ENCODE results near the gene SH3RF3.

SH3RF3 gene

DNA sequence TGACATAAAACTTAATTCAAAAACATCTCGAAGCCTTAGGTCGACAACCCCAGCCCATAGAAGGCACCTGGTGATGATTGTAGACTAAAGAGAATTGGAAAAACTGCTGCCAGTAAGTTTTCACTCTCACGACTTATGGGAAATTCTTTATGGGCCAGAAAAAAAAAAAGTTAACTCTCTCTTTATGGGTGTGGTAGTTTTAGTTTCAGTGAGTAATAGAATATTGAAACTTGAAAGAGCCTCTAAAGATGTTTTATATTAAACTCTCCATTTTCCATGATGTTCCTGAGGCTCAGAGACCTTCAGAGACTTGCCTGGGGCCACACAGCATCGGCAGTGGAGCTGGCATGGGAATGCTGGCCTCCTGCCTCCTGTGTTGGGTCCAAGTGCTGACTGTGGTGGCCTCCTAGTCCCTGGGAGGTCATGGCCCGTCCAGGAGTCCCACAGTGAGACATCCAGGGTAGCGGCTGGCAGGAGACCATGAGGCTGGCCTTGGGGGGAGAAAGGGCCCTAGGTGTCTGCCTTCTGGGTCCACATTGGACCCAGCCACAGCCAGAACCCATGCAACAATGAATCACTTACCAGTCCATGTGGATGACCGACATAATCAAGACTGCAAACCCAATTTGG is 325.9 kb downstream of the SH3RF3 start:
- DNase-seq (ENCODE audit: low read depth), result no peak

DNA sequence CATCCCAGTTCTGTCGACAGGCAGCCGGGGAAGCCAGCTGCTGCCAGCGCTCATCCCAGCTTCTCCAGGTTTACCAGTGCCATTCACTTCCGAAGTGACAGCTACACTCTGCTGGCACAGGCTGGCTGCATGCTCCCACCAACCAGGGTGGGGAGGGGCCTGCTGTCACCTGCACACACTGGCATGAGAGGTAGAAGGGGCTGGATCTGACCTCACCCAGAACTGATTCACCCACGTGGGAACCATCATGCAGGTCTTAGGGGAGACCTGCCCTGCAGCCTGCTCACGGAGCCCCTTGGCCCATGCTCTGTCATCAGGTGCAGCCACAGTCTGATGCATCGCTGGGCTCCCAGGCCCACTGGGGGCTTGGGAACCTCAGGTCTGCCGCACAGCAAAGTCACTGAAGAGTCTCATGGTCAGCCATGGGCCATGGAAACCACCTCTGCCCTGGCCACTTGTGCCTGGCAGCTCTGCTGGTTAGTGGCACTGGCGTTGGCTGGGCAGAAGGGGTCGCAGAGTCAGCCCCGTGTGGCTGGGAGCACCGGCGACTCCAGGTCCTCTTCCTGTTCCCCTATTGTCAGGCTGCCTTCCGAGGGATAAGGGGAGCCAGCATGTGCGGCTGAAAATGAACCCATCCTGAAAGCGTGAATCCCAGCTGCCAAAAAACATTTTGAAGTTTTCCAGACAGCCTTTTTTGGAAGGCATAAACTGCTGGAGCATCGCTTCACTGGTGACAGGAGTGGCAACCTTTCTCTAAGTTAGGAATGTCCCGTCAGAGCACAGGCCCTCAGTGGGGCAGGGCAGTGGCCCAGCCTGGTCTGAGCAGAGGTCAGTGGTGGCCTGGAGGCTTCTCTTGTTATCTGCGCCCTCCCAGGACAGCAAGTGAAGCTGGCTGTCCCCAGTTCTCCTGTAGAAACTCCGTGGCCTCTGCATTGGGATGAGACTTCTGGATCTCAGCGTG is 327.0 kb downstream of the SH3RF3 start:
- no peak for DNase-seq (ENCODE audit: low read depth)

GRCh38 chr2:109456776-109457175 is 327.8 kb downstream of the SH3RF3 start:
- DNase-seq (ENCODE audit: low read depth), result no peak

DNA sequence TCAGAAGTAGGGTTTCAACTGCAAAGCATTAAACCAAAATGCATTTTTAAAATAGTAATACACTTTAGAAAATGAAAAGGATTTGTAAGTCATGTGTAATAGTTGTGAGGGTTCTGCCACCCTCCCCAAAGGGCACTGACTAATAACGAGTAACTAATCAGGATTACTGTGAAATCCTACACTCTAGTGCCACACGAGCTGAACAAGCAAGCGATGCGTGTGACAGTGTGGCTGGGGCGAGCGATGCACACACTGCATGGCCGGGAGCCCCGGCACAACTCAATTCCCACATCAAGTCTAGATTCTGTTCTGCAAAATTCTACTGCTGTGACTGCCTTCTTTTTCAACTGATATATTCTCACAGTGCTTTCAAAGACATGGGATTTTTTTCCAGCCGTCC is 328.4 kb downstream of the SH3RF3 start:
- DNase-seq (ENCODE audit: low read depth), result no peak

DNA sequence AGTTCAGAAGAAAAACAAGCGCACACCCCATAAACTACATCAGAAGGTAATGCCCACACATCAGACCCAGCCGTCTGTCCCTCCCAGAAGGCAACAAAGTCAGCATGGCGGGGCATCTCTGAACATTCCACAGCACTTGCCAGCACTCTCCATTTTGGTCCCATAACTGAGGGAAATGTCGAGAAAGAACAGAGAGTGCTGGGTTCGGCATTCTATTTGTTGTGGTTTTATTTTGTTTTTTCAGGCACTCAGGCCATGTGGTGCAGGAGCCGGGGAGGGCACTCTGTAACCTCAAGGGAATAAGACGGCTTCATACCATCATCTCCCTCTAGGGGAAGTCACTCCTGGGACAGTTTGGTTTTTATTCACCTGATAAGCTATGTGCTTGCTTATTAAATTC is 328.8 kb downstream of the SH3RF3 start:
- no peak for DNase-seq (ENCODE audit: low read depth)

- DNase-seq (ENCODE audit: low read depth), result no peak
Observed at GRCh38 chr2:109458512-109458911, 329.5 kb downstream of the SH3RF3 start.

DNA sequence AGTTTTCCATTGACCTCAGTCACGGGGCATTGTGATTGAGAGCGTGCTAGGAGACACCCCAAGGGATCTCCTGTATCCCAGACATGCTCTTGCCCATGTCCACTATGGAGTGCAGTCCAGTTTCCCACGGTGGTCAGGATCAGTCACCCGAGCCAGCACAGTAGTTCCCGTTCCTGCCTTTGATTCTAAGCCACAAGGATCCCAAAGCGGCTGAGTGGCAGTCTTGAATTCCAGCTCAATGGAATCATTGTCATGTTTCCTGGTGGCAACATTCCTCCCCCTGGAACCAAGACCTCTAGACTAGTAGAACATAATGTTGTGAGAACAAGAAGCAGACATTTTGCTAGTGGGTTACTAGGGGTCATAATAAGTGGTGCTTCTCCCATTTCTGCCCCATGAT is 330.5 kb downstream of the SH3RF3 start:
- DNase-seq (ENCODE audit: low read depth), result no peak

DNA sequence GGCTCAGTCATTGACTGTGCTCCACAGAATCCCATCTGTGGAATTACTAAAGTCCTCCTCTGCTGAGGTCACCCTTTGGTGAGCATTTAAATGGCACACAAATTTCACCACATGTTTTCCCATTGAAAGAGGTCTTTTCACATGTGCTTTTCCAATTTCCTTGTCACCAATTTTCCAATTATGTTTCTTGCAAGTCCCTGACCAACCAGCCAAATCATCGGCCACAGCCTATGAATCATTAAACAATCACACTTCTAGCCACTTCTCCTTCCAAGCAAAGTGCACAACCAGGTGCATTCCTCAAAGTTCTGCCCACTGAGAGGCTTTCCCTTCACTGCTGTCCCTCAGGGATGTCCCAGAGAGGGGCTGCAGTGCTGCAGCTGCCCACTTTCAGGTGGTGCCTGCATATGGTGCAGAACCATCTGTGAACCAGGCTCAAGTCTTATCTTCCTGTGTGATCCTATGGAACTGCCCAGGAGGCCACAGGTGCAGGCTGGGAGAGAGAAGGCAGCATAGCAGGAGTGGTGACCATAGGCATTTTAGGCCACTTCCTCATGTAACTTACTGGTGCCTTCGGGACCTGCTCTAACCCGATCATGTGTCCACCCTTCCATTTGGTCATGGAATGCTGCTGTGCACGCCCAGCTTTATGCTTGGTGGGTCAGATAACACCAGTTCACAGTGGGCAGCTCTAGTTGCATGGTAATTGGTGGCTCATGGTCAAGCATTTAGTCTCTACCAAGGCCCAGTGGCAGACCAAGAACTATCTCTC is 331.7 kb downstream of the SH3RF3 start:
- no peak for DNase-seq (ENCODE audit: low read depth)

DNA sequence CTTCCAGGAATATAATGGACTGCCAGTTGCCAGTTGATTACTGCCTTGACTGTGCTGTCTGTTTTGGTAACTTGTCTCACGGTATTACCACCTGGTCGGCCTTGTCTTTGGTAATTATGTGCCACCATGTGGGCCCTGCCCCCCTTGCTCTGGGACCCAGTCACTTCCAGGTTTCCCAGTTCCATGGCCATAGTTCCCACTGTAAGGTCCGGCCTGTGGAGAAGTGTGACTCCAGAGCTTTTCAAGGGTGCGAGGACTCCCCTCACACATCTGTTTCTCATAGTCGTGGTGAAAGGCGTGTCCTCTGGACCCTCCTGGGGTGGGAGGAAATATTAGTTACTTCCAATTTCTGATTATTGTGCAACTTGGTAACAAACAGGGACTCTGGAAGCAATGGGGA is 334.2 kb downstream of the SH3RF3 start:
- no peak for DNase-seq (ENCODE audit: low read depth)

DNA sequence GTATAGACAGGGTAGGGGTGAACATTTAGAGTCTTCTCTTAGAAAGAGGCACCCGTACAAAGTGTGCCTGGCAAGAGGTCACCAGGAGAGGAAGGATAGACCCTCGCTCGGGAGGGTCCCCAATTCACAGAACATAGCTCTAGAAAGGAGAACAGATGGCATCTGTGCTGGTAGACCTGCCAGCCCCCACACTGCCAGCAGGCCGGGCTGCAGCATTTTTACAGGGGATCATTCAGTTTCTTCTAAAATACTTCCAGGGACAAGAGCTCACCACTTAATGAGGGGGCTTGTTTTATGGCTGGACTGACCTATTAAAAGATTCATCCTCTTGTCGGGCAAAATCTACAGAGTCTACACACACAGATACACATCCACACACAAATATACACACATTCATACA is 334.9 kb downstream of the SH3RF3 start:
- DNase-seq (ENCODE audit: low read depth), result no peak

- no peak for DNase-seq (ENCODE audit: low read depth)
Observed at GRCh38 chr2:109466674-109467575, 337.9 kb downstream of the SH3RF3 start.

DNA sequence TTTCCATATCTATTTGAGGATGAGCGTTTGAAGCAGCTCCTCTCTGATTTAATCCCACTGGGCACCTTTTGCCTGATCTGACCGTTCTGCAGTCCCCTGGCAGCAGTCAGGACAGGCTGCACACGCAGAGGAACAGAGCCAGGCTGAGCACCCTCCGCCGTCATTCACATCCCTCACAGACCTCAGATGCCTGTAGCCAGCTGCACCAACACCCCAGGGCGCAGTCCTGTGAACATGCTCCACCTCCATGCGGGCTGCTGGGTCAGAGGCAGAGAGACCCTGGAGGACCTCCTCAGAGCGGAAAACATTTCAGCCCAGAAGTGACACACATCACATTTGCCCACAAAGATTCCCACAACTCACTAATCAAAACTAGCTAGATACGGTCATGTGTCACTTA is 338.7 kb downstream of the SH3RF3 start:
- DNase-seq (ENCODE audit: low read depth), result no peak

DNA sequence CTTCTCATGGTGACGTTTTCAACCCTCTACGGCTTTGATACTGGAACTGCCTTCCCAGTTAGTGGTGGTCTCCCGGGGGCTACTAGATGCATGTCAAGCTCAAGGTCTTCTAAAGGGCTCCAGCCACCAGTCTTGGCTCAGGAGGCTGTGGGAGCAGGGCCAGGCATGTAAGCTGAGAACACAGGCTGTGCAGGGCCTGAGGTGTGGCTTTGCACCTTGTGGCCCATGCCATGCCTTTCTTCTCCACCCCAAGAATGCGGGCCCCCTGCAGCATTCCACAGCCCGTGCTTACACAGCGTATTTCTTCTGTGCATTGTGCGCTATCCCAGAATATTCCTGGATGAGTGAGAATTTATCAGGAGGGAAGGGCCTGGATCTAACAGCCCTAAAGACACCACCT is 339.9 kb downstream of the SH3RF3 start:
- DNase-seq (ENCODE audit: low read depth), result no peak

DNA sequence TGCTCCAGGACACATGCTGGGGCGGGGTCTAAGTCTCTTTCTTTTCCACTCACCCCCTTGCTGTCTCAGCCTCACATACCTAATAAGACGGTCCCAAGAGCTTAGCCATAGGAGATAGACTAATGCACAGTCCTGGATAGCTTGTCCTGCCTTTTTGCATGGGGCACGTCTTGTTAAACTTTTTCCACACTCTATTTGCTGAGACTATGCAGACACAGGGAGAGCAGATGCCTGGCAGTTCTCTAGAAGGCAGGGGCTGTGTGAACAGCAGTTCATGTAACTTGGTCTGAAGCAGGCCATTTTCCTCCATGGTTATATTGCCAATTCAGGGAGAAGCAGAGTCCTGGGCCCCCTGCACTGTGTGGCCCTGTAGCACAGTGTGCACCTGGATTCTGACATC is 342.7 kb downstream of the SH3RF3 start:
- DNase-seq (ENCODE audit: low read depth), result no peak

DNA sequence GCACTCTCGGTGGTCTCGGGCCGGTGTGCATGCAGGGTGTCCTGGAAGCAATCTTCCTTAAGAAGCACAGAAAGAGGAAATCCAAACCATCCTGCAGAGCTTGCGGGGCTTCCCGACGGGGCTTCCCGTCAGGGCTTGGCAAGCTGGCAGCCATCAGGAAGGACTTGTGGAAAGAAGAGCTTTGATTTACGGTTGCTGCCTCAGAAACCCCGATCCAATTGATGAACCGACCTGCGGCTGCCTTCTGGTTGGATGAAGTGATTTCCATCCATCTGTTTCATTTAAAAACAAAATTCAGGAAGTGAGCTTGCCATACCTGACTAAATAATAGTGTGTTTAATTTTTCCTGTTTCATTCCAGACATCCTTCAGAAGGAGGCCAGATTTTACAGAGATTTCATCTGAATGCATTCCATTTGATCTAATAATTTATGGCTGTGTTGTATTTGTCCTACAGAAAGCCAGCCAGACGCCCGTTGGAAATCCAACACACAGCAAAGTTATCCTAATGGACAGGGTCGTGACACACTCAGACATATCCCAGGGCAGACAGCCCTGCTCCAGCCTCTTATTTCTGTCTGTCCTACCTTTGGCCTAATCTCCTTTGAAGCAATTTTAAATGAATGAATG is 343.4 kb downstream of the SH3RF3 start:
- DNase-seq (ENCODE audit: low read depth), result no peak

DNA sequence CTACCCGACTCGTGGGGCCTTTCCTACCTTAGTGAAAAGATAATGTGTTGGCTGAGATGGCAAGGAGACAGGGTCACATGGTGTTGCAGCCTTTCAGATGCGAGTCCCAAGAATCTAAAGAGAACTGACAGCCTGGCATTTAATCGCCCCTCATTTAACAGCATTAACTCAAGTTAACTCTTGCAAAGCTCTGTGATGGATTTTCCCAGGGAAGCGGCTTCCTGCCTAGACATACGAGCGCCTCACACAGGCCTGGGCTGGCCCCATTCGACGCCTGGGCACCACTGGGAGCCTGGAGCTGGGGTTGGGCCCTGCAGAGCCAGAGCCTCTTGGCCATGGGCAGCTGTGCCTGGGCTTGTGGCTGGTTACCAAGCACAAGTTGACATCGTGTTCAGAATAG is 344.0 kb downstream of the SH3RF3 start:
- no peak for DNase-seq (ENCODE audit: low read depth)

DNA sequence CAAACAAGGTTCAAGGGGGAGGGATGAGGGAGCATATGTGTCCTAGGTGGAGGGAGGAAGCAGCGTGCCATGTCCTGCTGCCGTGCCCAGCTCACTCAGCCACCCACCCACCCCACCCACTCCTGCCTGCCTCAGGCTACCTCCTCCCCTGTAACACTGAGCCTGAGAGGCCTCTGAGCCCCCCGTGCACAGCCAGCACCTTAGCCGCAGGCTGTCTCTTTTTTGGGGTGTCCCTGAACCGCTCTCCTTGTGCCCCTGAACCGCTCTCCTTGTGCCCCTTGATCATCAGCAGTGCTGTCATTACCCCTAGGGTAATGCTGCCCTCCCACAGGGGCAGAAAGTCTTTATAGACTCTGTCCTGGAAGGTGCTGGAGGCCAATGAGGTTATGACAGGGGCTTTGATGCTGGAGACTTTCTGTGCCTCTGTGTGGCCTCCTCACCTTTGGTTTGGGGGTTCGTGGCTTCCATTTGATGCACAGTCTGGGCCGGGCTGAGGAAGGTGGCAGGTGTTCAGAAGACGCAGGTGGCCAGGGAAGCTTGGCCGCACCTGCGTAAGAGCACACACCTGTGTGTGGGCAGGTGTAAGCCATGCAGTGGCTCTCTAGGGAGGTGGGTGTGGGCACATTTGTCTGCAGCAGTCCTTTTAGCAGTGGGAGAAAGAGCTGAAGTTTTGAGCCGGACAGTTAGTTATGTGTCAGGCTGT is 344.8 kb downstream of the SH3RF3 start:
- DNase-seq (ENCODE audit: low read depth), result no peak

DNA sequence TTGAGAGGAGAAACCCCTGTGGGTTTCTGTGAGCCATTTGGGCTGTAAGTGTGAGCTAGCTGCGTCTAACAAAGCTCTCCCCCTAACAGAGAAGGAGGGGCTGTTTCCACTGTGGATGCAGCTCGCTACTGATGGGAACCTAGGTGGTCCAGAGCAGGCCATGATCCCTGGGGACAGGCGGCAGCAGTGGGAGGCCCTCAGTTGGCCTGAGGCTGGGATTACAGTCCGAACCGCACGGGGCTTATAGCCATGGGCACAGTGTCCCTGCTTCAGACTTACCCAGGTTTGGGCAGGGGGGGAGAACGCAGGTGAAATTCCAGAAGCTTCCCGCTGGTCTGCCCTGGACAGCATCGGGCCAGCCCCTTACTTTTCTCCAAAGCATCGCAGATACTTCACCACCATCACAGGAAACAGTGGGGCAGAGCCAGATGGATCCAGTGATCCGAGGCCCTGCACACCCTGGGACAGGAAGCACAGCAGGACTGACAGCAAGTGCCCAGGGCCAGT is 345.4 kb downstream of the SH3RF3 start:
- no peak for DNase-seq (ENCODE audit: low read depth)

- no peak for DNase-seq (ENCODE audit: low read depth)
Observed at GRCh38 chr2:109475531-109476210, 346.7 kb downstream of the SH3RF3 start.

Data from activated T-helper 1 cell treated with Interleukin-2 at 50 U/mL for 16 hours (primary cell).